Suprapubic skin (tissue), 4 donors: ENCODE results near the gene NECTIN3. TPM values are rescaled to one million over a fixed set of nuclear protein-coding genes. Genes with fewer than 3 reads are reported as not detected.

Experiments
- DNase-seq, 2 donors: peaks; one replicate each; pipeline ENCODE4 v3.0.0-alpha.2; 2019; ENCODE audit warnings: low spot score in 2 of 2
- H3K27ac ChIP-seq: fragments of 200-600 bp; sonication (generic); one replicate; pipeline ENCODE4 v1.5.1; 2019
- H3K27me3 ChIP-seq: fragments of 200-600 bp; sonication (generic); one replicate; pipeline ENCODE4 v1.5.1; 2019
- H3K36me3 ChIP-seq: fragments of 200-600 bp; sonication (generic); one replicate; pipeline ENCODE4 v1.5.1; 2019
- H3K4me1 ChIP-seq: fragments of 200-600 bp; sonication (generic); one replicate; pipeline ENCODE4 v1.5.1; 2019
- H3K4me3 ChIP-seq: fragments of 200-600 bp; sonication (generic); one replicate; pipeline ENCODE4 v1.5.1; 2019; ENCODE audit warnings: mild to moderate bottlenecking
- H3K9me3 ChIP-seq: fragments of 200-600 bp; sonication (generic); one replicate; pipeline ENCODE4 v1.5.1; 2019
- CTCF ChIP-seq, 2 donors: fragments of 200-600 bp in 1 of 2; fragments of 450-650 bp in 1 of 2; sonication (generic) in 1 of 2; IDR thresholded peaks; one replicate each; pipeline ENCODE4 v1.5.1; 2016 to 2019; ENCODE audit warnings: antibody characterized with exemption in 2 of 2, mild to moderate bottlenecking in 1 of 2, moderate library complexity in 1 of 2
- EP300 ChIP-seq: sonication (generic); formaldehyde crosslinking; IDR thresholded peaks from one replicate; pipeline ENCODE4 v1.6.1; 2017; ENCODE audit warnings: antibody characterized with exemption
- POLR2A ChIP-seq, 2 donors: fragments of 450-650 bp; IDR thresholded peaks; one replicate each; pipeline ENCODE4 v1.6.1; 2017; ENCODE audit warnings: antibody characterized with exemption in 2 of 2, mild to moderate bottlenecking in 2 of 2, moderate library complexity in 2 of 2
- POLR2AphosphoS5 ChIP-seq, 3 donors: sonication (generic); formaldehyde crosslinking; IDR thresholded peaks; one replicate each; pipeline ENCODE4 v1.6.1; 2017; ENCODE audit warnings: antibody characterized with exemption in 3 of 3
- WGBS: methylation state at CpG from one replicate; pipeline ENCODE4 v1.1.5; 2018; 5-methylcytosine and 5-hydroxymethylcytosine counted together
- total RNA-seq, 4 donors: library from RNA; depleted of rRNA; stranded (reverse); fragments of >200 nt; gene quantifications; one replicate each; pipeline ENCODE4 v1.1.0, GENCODE V29; 2016

NECTIN3 gene
- total RNA-seq, 4 donors from 2014 or later, result 4.7 to 11.9 (median 7.6) TPM

GRCh38 chr3:111033470-111034050 lies 38.1 kb upstream of the NECTIN3 start:
- no peaks in the 10 kb centered on the region for H3K36me3 ChIP-seq
- no peaks in the 10 kb centered on the region for H3K4me1 ChIP-seq
- no peak for DNase-seq
- no peaks in the 10 kb centered on the region for H3K27me3 ChIP-seq
- no peak overlapping the region for H3K4me3 ChIP-seq
- no peak overlapping the region for H3K27ac ChIP-seq
- H3K9me3 ChIP-seq, result peaks cover 5% of the 10 kb centered on the region
- WGBS, result 89% methylated on average over 1 of the region's 1 CpG
- TF ChIP-seq CTCF (IDR thresholded peaks at IDR 0.05) (no peak), EP300 (no peak)

GRCh38 chr3:111035316-111035715 lies 36.3 kb upstream of the NECTIN3 start:
- Histone ChIP-seq H3K9me3 (peaks cover 5% of the 10 kb centered on the region), H3K4me3 (no peak overlapping the region), H3K36me3 (no peaks in the 10 kb centered on the region), H3K27me3 (no peaks in the 10 kb centered on the region), H3K4me1 (no peaks in the 10 kb centered on the region), H3K27ac (no peak overlapping the region)
- WGBS, result 81% methylated on average over 2 of the region's 2 CpGs
- no peak for DNase-seq
- TF ChIP-seq POLR2A (IDR thresholded peaks at IDR 0.05), result no peak
- no peak for TF ChIP-seq POLR2AphosphoS5 (IDR thresholded peaks at IDR 0.05)
- no peak for TF ChIP-seq CTCF (IDR thresholded peaks at IDR 0.05)
- no peak for TF ChIP-seq EP300

GRCh38 chr3:111035902-111036301 lies 35.7 kb upstream of the NECTIN3 start:
- Histone ChIP-seq H3K36me3 (no peaks in the 10 kb centered on the region), H3K27me3 (no peaks in the 10 kb centered on the region), H3K27ac (no peak overlapping the region), H3K9me3 (peaks cover 5% of the 10 kb centered on the region), H3K4me3 (no peak overlapping the region), H3K4me1 (no peaks in the 10 kb centered on the region)
- no peak for DNase-seq
- 100% methylated on average over 2 of the region's 2 CpGs for WGBS
- no peak for TF ChIP-seq EP300
- TF ChIP-seq POLR2AphosphoS5 (IDR thresholded peaks at IDR 0.05), result no peak
- no peak for TF ChIP-seq POLR2A (IDR thresholded peaks at IDR 0.05)
- TF ChIP-seq CTCF (IDR thresholded peaks at IDR 0.05), result no peak

- no peak for TF ChIP-seq POLR2AphosphoS5 (IDR thresholded peaks at IDR 0.05)
- no peak for TF ChIP-seq POLR2A (IDR thresholded peaks at IDR 0.05)
- no peak for TF ChIP-seq EP300
- no peak for TF ChIP-seq CTCF (IDR thresholded peaks at IDR 0.05)
- Histone ChIP-seq H3K36me3 (no peaks in the 10 kb centered on the region), H3K4me1 (no peaks in the 10 kb centered on the region), H3K27me3 (no peaks in the 10 kb centered on the region), H3K4me3 (no peak overlapping the region), H3K9me3 (peaks cover 4% of the 10 kb centered on the region), H3K27ac (no peak overlapping the region)
- WGBS, result 96% methylated on average over 2 of the region's 2 CpGs
- no peak for DNase-seq
These were observed 30.7 kb upstream of the NECTIN3 start for GRCh38 chr3:111040959-111041358.

- no peaks in the 10 kb centered on the region for H3K36me3 ChIP-seq
- DNase-seq, result no peak
- no peak overlapping the region for H3K27ac ChIP-seq
- no peaks in the 10 kb centered on the region for H3K4me1 ChIP-seq
- 86% methylated on average over 6 of the region's 6 CpGs for WGBS
- no peaks in the 10 kb centered on the region for H3K9me3 ChIP-seq
- no peak overlapping the region for H3K4me3 ChIP-seq
- H3K27me3 ChIP-seq, result no peaks in the 10 kb centered on the region
- TF ChIP-seq CTCF (IDR thresholded peaks at IDR 0.05) (no peak), EP300 (no peak), POLR2A (IDR thresholded peaks at IDR 0.05) (no peak), POLR2AphosphoS5 (IDR thresholded peaks at IDR 0.05) (no peak)
These were observed 26.1 kb upstream of the NECTIN3 start for GRCh38 chr3:111045564-111045963.
